HG03039 (cell line): Measurements from ENCODE around the gene NFKBIB.
"Not testable (repeated sequence)": the region's sequence is repeated elsewhere in the genome, so short reads cannot be mapped to it uniquely, and the experiment has no call there.

Experiments used
- ATAC-seq: cut with Tn5 transposase; IDR thresholded peaks from one replicate; pipeline ENCODE4 v1.9.1; 2021; ENCODE audit warnings: mild to moderate bottlenecking, moderate library complexity; ENCODE audit not compliant: unreplicated experiment

The NFKBIB gene

GRCh38 chr19:38873400-38873799 lies 26.4 kb upstream of the NFKBIB start:
- ATAC-seq = not testable (repeated sequence)

GRCh38 chr19:38875656-38876395 lies 23.9 kb upstream of the NFKBIB start:
- ATAC-seq = no peak

- no peak for ATAC-seq
Measured at GRCh38 chr19:38877781-38878574, 21.8 kb upstream of the NFKBIB start, which contains the start of gene RINL. TSS of gene RINL (minus strand) at chr19:38878275. CDS start at chr19:38876742, 1,533 bp downstream.

- no peak for ATAC-seq
Measured at GRCh38 chr19:38878575-38879399, 21.0 kb upstream of the NFKBIB start.

GRCh38 chr19:38879400-38879751 lies 20.4 kb upstream of the NFKBIB start:
- no peak for ATAC-seq

- no peak for ATAC-seq
Measured at GRCh38 chr19:38880076-38880881, 19.5 kb upstream of the NFKBIB start.

- no peak for ATAC-seq
Measured at GRCh38 chr19:38880882-38881609, 18.7 kb upstream of the NFKBIB start.

- no peak for ATAC-seq
Measured at GRCh38 chr19:38883286-38883685, 16.5 kb upstream of the NFKBIB start.

- ATAC-seq = not testable (repeated sequence)
Measured at GRCh38 chr19:38884691-38885090, 15.1 kb upstream of the NFKBIB start.

- no peak for ATAC-seq
Measured at GRCh38 chr19:38888876-38889275, 10.9 kb upstream of the NFKBIB start.

- ATAC-seq = no peak
Measured at GRCh38 chr19:38889803-38890202, 10.0 kb upstream of the NFKBIB start.

- no peak for ATAC-seq
Measured at GRCh38 chr19:38890686-38891085, 9.1 kb upstream of the NFKBIB start.

GRCh38 chr19:38891771-38892170 lies 8.0 kb upstream of the NFKBIB start:
- ATAC-seq = no peak

GRCh38 chr19:38892841-38893240 lies 6.9 kb upstream of the NFKBIB start:
- no peak for ATAC-seq

GRCh38 chr19:38893341-38893771 lies 6.4 kb upstream of the NFKBIB start:
- ATAC-seq = no peak

- ATAC-seq = no peak
Measured at GRCh38 chr19:38894968-38895367, 4.8 kb upstream of the NFKBIB start.

- no peak for ATAC-seq
Measured at GRCh38 chr19:38898788-38899446, 852 bp upstream of the NFKBIB start.

GRCh38 chr19:38900202-38900629 lies 447 bp downstream of the NFKBIB start:
- no peak for ATAC-seq

GRCh38 chr19:38900743-38901190 lies 998 bp downstream of the NFKBIB start:
- ATAC-seq = no peak
